ENCODE measurements around the gene NR3C2. TPM values are rescaled to one million over a fixed set of nuclear protein-coding genes. Genes with fewer than 3 reads are reported as not detected.

Gene NR3C2
- total RNA-seq, 1 experiment from 2014 or later = 2.8 TPM

DNA sequence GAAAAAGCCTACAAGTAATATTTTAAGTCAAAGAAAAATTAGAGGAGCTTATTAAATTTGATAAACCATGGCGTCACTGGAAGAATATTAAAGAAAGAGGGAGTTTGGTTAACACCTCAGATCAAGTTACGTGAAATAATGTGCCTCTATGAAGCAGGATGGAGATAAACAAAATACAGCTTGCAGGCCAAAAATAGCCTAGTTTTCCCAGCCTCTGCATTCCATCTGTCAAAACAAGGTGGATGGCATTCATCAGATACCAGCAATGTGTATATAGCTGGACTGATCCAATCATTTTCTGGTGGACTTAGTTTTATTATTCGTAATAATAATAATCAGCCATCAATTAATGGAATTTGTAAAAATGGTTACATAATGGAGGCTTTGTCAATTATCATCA is 230.7 kb downstream of the NR3C2 start:
- TF ChIP-seq EZH2 (IDR thresholded peaks at IDR 0.05; ENCODE audit: low read length, unreplicated experiment) (no peak), EZH2phosphoT487 (IDR thresholded peaks at IDR 0.05; ENCODE audit: borderline replicate concordance, low read length) (no peak)
- TF ChIP-seq, protein P1, sequence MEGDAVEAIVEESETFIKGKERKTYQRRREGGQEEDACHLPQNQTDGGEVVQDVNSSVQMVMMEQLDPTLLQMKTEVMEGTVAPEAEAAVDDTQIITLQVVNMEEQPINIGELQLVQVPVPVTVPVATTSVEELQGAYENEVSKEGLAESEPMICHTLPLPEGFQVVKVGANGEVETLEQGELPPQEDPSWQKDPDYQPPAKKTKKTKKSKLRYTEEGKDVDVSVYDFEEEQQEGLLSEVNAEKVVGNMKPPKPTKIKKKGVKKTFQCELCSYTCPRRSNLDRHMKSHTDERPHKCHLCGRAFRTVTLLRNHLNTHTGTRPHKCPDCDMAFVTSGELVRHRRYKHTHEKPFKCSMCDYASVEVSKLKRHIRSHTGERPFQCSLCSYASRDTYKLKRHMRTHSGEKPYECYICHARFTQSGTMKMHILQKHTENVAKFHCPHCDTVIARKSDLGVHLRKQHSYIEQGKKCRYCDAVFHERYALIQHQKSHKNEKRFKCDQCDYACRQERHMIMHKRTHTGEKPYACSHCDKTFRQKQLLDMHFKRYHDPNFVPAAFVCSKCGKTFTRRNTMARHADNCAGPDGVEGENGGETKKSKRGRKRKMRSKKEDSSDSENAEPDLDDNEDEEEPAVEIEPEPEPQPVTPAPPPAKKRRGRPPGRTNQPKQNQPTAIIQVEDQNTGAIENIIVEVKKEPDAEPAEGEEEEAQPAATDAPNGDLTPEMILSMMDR (conservative IDR thresholded peaks at IDR 0.05; ENCODE audit: low read depth, low read length) = no peak
- Histone ChIP-seq H3K4me3 (ENCODE audit: low read length) (no peak overlapping the region), H4K20me1 (ENCODE audit: low read length) (no peaks in the 10 kb centered on the region), H3K36me3 (ENCODE audit: low read depth, low read length) (no peaks in the 10 kb centered on the region), H3K4me2 (ENCODE audit: low read length) (no peak overlapping the region), H3K9me3 (ENCODE audit: low read length) (no peaks in the 10 kb centered on the region), H3K27me3 (ENCODE audit: low read length) (no peaks in the 10 kb centered on the region), H3K9me2 (replicated peaks; ENCODE audit: low read length) (no peaks in the 10 kb centered on the region), H3K4me1 (ENCODE audit: insufficient read depth, low read length) (no peaks in the 10 kb centered on the region), H3F3A (ENCODE audit: low read length, unreplicated experiment) (no peaks in the 10 kb centered on the region), H2AFZ (ENCODE audit: low read length) (no peak overlapping the region), H3K27ac (ENCODE audit: low read length) (no peak overlapping the region), H3K79me2 (ENCODE audit: low read length) (no peaks in the 10 kb centered on the region), H3K9ac (ENCODE audit: low read length) (no peak overlapping the region)
- intact Hi-C loops (cut with micrococcal nuclease) = no loop called here
- ChIA-PET CTCF (interaction anchor here (0.6 kb wide), 2 partner anchors 19 to 227 kb away, joined by 3 read pairs; no protein-coding TSS in a partner anchor), POLR2A (ENCODE audit: unreplicated experiment) (no interaction called here)
- DNase-seq = no peak
- no peak for ATAC-seq
- BruUV-seq (replicated peaks) = no TSS peak

DNA sequence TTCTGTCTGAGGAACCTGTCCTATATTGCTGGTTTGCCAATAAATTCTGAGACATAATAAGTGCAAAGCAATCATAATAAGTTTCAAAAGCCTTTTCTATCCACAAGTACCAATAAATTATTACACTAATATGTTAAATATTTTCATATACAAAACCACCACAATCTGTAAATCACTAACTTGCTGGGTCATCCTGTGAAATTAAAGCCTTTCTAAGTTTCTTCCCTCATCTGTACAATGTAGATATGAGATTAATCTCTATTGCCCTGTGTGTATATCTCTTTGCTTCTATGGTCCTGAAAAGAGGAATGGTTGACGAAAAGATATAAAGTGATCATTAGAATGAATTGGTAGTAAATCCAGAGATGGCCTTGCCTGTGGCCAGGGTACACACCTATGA is 231.6 kb downstream of the NR3C2 start:
- no peaks in the 10 kb centered on the region for H3F3A ChIP-seq (ENCODE audit: low read length, unreplicated experiment)
- no peaks in the 10 kb centered on the region for H3K79me2 ChIP-seq (ENCODE audit: low read length)
- H4K20me1 ChIP-seq (ENCODE audit: low read length) = no peaks in the 10 kb centered on the region
- H3K9me2 ChIP-seq (replicated peaks; ENCODE audit: low read length) = no peaks in the 10 kb centered on the region
- ChIA-PET POLR2A (ENCODE audit: unreplicated experiment) (no interaction called here), CTCF (no interaction called here)
- BruUV-seq (replicated peaks) = no TSS peak
- H3K27ac ChIP-seq (ENCODE audit: low read length) = no peak overlapping the region
- H3K27me3 ChIP-seq (ENCODE audit: low read length) = no peaks in the 10 kb centered on the region
- H3K9ac ChIP-seq (ENCODE audit: low read length) = no peak overlapping the region
- H3K9me3 ChIP-seq (ENCODE audit: low read length) = no peaks in the 10 kb centered on the region
- DNase-seq (no peak), ATAC-seq (no peak)
- intact Hi-C loops (cut with micrococcal nuclease) = no loop called here
- H3K36me3 ChIP-seq (ENCODE audit: low read depth, low read length) = no peaks in the 10 kb centered on the region
- H2AFZ ChIP-seq (ENCODE audit: low read length) = no peak overlapping the region
- H3K4me3 ChIP-seq (ENCODE audit: low read length) = no peak overlapping the region
- TF ChIP-seq, protein P1 (conservative IDR thresholded peaks at IDR 0.05; ENCODE audit: low read depth, low read length) = no peak
- no peak for TF ChIP-seq EZH2 (IDR thresholded peaks at IDR 0.05; ENCODE audit: low read length, unreplicated experiment)
- no peak for TF ChIP-seq EZH2phosphoT487 (IDR thresholded peaks at IDR 0.05; ENCODE audit: borderline replicate concordance, low read length)
- no peak overlapping the region for H3K4me2 ChIP-seq (ENCODE audit: low read length)
- no peaks in the 10 kb centered on the region for H3K4me1 ChIP-seq (ENCODE audit: insufficient read depth, low read length)

DNA sequence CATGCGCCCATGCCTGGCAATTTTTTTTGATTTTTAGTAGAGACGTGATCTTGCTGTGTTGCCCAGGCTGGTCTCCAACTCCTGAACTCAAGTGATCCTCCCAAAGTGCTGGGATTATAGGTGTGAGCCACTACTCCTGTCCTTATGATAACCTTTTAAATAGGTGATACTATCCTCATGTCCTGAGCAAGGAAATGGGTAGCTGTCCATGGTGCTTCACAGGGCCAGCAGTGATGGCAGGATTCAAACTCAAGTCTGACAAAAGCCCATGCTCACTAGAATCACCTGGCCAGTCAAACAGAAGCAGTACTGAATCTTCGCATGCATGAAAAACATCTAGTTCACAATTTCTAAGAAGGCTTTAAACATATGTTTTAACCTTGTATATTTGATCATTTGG is 235.1 kb downstream of the NR3C2 start:
- no peak for DNase-seq
- Histone ChIP-seq H3K79me2 (ENCODE audit: low read length) (no peaks in the 10 kb centered on the region), H3K27ac (ENCODE audit: low read length) (no peak overlapping the region), H3K4me2 (ENCODE audit: low read length) (no peak overlapping the region), H3K36me3 (ENCODE audit: low read depth, low read length) (no peaks in the 10 kb centered on the region), H3K4me3 (ENCODE audit: low read length) (no peak overlapping the region), H4K20me1 (ENCODE audit: low read length) (no peaks in the 10 kb centered on the region), H2AFZ (ENCODE audit: low read length) (no peak overlapping the region), H3K4me1 (ENCODE audit: insufficient read depth, low read length) (no peaks in the 10 kb centered on the region), H3K9me2 (replicated peaks; ENCODE audit: low read length) (no peaks in the 10 kb centered on the region), H3F3A (ENCODE audit: low read length, unreplicated experiment) (no peaks in the 10 kb centered on the region), H3K27me3 (ENCODE audit: low read length) (no peaks in the 10 kb centered on the region), H3K9me3 (ENCODE audit: low read length) (no peaks in the 10 kb centered on the region), H3K9ac (ENCODE audit: low read length) (no peak overlapping the region)
- POLR2A ChIA-PET (ENCODE audit: unreplicated experiment) = no interaction called here
- BruUV-seq (replicated peaks) = no TSS peak
- TF ChIP-seq, protein P1 (conservative IDR thresholded peaks at IDR 0.05; ENCODE audit: low read depth, low read length) = no peak
- TF ChIP-seq EZH2 (IDR thresholded peaks at IDR 0.05; ENCODE audit: low read length, unreplicated experiment) (no peak), EZH2phosphoT487 (IDR thresholded peaks at IDR 0.05; ENCODE audit: borderline replicate concordance, low read length) (no peak)
- CTCF ChIA-PET = no interaction called here
- intact Hi-C loops (cut with micrococcal nuclease) = no loop called here
- no peak for ATAC-seq
